Body of pancreas (tissue), 4 donors: ENCODE data around the gene ASCC3.

Source experiments
- CTCF ChIP-seq, 7 experiments: fragments of 450-650 bp in 4 of 7; fragments of 200-600 bp in 3 of 7; sonication (generic) in 3 of 7; IDR thresholded peaks; one replicate each; pipeline ENCODE4 v1.5.1; 2016 to 2019; ENCODE audit warnings: antibody characterized with exemption in 7 of 7
- POLR2A ChIP-seq, 3 donors: fragments of 450-650 bp; IDR thresholded peaks; one replicate each; pipeline ENCODE4 v1.6.1; 2016; ENCODE audit warnings: antibody characterized with exemption in 3 of 3, mild to moderate bottlenecking in 2 of 3

GRCh38 chr6:100657678-100658330 lies 223.3 kb downstream of the ASCC3 start:
- peak; percentile 29 to 74 (median 51) for TF ChIP-seq CTCF (IDR thresholded peaks at IDR 0.05)
- no peak for TF ChIP-seq POLR2A (IDR thresholded peaks at IDR 0.05)
